Stomach smooth muscle (tissue), 2 donors: ENCODE results near the gene TUBGCP2.
A peak's percentile ranks its signal among the peaks of the same experiment; 100 is the strongest.

Source experiments
- H3K27ac ChIP-seq: one replicate; pipeline ENCODE4 v1.7.0; 2013; ENCODE audit warnings: mild to moderate bottlenecking, low read length, inconsistent platforms
- H3K27me3 ChIP-seq, 2 donors: one replicate each; pipeline ENCODE4 v1.7.0; 2013; ENCODE audit warnings: low read length in 2 of 2; ENCODE audit not compliant: insufficient read depth in 2 of 2, control insufficient read depth in 1 of 2
- H3K36me3 ChIP-seq, 2 donors: one replicate each; pipeline ENCODE4 v1.7.0; 2013; ENCODE audit warnings: low read length in 2 of 2; ENCODE audit not compliant: control insufficient read depth in 2 of 2, insufficient read depth in 2 of 2
- H3K4me1 ChIP-seq: one replicate; pipeline ENCODE4 v1.7.0; 2013; ENCODE audit warnings: low read length; ENCODE audit not compliant: control insufficient read depth, insufficient read depth
- H3K4me3 ChIP-seq, 2 donors: one replicate each; pipeline ENCODE4 v1.7.0; 2013; ENCODE audit warnings: low read length in 2 of 2
- H3K9ac ChIP-seq, 2 donors: one replicate each; pipeline ENCODE4 v1.7.0; 2013; ENCODE audit warnings: low read length in 2 of 2, mild to moderate bottlenecking in 1 of 2
- H3K9me3 ChIP-seq, 2 donors: one replicate each; pipeline ENCODE4 v1.7.0; 2013; ENCODE audit warnings: low read length in 2 of 2; ENCODE audit not compliant: control insufficient read depth in 2 of 2
- donor health status: healthy.
- donor health status: Pancreatic carcinoma.

Gene TUBGCP2

DNA sequence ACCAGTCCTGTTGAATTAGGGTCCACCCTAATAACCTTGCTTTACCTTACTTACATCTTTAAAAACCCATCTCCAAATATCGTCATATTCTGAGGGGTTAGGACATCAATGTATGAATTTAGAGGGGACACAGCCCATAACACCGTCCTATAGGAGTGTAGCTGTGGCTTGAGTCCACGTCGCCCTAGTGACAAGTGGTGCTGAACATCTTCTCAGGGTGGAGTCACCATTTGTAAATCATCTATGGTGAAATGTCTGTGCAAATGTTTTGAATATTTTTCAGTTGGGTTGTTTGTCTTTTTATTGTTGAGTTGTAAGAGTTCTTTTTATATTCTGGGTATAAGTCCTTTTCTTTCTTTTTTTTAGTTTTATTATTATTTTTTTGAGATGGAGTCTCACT is 33.3 kb upstream of the TUBGCP2 start:
- peaks cover 18 to 41% of the 10 kb centered on the region in 2 donors for H3K27me3 ChIP-seq
- no peaks in the 10 kb centered on the region for H3K4me1 ChIP-seq
- H3K9me3 ChIP-seq: no peaks in the 10 kb centered on the region
- H3K4me3 ChIP-seq: no peak overlapping the region
- no peak overlapping the region for H3K27ac ChIP-seq
- no peaks in the 10 kb centered on the region for H3K36me3 ChIP-seq
- H3K9ac ChIP-seq: no peak overlapping the region

DNA sequence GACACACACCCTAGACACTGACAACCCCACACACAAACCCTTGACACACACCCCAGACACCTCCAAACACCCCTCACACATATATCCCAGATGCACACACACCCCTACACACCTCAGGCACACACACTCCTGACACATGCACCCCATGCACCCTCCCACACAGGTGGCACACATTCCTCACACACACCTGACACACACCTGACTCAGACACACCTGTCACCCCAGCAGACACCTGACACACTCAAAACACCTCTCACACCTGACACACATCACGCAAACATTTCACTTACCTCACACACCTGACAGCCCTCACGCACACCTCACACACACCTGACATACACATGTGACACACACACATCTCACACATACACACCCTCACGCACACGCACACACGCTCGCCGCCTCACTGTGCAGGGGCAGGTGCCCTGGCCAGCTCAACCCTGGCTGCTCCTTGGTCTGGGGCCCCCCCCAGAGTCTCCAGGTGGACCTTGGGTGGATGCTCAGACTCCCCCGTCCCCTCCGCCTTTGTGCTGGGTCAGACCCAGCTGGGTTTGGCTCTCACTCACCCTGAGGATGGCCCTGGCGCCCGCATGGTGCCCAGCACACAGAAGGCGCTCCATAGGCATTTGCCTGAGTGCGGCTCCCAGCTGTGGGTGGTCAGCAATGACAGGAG is 31.2 kb upstream of the TUBGCP2 start:
- H3K36me3 ChIP-seq: no peaks in the 10 kb centered on the region
- H3K27me3 ChIP-seq: peaks cover 39 to 49% of the 10 kb centered on the region in 2 donors
- H3K4me3 ChIP-seq: no peak overlapping the region
- H3K4me1 ChIP-seq: peaks cover 18% of the 10 kb centered on the region
- H3K9me3 ChIP-seq: no peaks in the 10 kb centered on the region
- no peak overlapping the region for H3K9ac ChIP-seq
- no peak overlapping the region for H3K27ac ChIP-seq

DNA sequence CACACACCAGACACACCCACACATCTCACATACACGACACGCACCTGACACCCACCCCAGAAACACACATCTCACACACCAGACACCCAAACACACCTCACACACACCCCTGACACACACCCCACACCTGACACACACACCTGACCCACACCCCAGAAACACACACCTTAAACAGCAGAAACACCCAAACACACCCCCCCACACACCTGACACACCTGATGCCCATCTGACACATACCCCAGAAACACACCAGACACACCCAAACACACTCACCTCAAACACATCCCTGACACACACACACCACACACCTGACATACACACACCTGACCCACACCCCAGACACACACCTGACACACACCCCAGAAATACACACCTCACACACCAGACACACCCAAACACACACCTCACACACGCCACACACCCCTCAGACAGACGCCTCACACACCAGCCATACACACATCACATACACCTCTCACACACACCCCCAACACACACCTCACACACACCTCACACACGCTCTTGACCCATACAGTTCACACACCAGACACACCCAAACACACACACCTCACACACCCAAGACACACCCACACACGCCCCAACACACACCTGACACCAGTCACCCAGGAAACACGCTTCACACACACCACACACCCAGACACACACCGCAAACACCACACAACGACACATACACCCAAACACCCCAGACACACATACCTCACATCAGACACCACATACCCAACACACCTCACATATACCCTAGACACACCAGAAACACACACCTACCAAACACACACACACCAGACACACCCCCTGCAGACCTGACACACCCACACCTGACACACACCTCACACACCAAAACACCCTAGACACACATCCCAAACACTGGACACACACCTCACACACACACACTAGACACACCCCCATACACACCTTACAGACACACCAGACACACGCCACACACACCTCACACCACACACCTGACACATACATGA is 29.7 kb upstream of the TUBGCP2 start:
- Histone ChIP-seq H3K9me3 (no peaks in the 10 kb centered on the region), H3K4me3 (no peak overlapping the region), H3K36me3 (no peaks in the 10 kb centered on the region), H3K9ac (no peak overlapping the region), H3K27ac (no peak overlapping the region), H3K4me1 (peaks cover 21% of the 10 kb centered on the region), H3K27me3 (peaks cover 46 to 54% of the 10 kb centered on the region in 2 donors)

DNA sequence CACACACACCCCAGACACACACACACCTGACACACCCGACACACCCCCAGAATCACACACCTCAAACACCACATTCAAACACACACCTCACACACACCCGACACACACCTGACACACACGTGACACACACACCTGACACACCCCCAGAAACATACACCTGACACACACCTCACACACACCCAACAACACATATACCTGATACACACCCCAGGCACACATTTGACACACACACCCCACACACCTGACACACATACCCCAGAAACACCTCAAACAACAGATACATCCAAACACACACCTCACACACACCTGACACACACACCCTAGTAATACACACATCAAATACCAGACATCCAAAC is 28.7 kb upstream of the TUBGCP2 start:
- no peak overlapping the region for H3K27ac ChIP-seq
- H3K4me1 ChIP-seq: peaks cover 21% of the 10 kb centered on the region
- no peaks in the 10 kb centered on the region for H3K36me3 ChIP-seq
- H3K9ac ChIP-seq: no peak overlapping the region
- H3K4me3 ChIP-seq: no peak overlapping the region
- H3K27me3 ChIP-seq: peaks cover 54 to 56% of the 10 kb centered on the region in 2 donors
- no peaks in the 10 kb centered on the region for H3K9me3 ChIP-seq

DNA sequence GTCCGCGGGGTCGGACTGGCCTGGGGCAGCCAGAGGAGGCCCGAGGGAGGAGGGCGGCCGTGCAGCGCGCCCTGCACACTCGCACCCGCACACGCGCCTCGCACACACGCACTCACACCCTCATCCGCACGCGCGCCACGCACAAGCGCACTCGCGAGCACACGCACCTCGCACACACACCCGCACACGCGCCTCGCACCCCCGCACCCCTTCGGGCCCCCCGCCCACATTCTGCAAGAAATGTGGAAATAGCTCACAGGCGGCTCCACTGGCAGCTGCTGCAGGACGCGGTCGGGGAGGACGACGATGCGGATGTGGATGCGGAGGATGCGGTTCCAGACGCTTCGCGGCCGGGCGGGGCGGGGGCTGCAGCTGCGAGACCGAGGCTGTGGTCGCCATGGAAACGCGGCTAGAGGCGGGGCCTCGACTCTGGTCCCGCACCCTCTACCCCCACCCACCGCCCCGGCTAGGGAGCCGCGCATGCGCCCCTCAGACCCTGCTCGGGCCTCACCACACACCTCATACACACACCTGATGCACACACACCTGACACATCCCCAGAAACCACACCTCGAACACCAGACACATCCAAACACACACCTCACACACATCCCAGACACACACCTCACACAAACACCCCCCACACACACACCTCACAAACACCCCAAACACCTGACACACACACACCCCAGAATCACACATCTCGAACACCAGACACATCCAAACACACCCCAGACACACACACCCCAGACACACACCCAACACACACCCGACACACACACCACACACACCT is 28.1 kb upstream of the TUBGCP2 start, which contains the start of gene CALY:
TSS of gene CALY (minus strand) at position 320 of the 793 bp plus-strand sequence. CDS start 7,907 bp downstream, outside the sequence.
- Histone ChIP-seq H3K27me3 (peaks cover 58 to 62% of the 10 kb centered on the region in 2 donors), H3K4me3 (peak within 1 kb of the TSS; percentile 49 to 63), H3K9ac (no peak within 1 kb of the TSS), H3K4me1 (peaks cover 21% of the 10 kb centered on the region), H3K27ac (no peak within 1 kb of the TSS), H3K9me3 (no peaks in the 10 kb centered on the region), H3K36me3 (no peaks in the 10 kb centered on the region)

DNA sequence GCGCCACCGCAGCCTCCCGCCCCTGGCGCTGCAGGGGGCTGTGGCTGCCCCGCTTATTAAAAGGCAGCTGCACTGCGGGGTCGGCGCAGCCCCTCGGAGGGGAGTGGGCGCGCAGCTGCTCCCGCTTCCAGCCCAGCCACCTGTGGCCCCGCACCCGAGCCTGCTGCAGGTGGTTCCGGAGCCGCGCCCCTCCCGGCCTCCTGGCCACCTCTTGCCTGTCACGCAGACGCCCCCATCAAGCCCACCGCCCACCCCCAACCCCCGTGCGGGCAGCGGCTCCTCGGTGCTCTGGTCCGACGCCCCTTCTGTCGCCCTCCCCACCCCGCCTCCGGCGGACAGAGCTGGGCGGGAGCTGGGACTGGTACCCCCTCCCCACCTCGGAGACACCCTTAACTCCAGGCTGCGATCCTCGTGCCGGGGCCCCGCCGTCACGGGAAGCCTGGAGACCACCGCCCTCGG is 27.5 kb upstream of the TUBGCP2 start:
- Histone ChIP-seq H3K4me1 (peaks cover 21% of the 10 kb centered on the region), H3K27me3 (peaks cover 62 to 66% of the 10 kb centered on the region in 2 donors), H3K36me3 (no peaks in the 10 kb centered on the region), H3K9me3 (no peaks in the 10 kb centered on the region), H3K27ac (no peak overlapping the region), H3K9ac (no peak overlapping the region), H3K4me3 (peak overlapping the region in 1 of 2 donors; percentile 8)

DNA sequence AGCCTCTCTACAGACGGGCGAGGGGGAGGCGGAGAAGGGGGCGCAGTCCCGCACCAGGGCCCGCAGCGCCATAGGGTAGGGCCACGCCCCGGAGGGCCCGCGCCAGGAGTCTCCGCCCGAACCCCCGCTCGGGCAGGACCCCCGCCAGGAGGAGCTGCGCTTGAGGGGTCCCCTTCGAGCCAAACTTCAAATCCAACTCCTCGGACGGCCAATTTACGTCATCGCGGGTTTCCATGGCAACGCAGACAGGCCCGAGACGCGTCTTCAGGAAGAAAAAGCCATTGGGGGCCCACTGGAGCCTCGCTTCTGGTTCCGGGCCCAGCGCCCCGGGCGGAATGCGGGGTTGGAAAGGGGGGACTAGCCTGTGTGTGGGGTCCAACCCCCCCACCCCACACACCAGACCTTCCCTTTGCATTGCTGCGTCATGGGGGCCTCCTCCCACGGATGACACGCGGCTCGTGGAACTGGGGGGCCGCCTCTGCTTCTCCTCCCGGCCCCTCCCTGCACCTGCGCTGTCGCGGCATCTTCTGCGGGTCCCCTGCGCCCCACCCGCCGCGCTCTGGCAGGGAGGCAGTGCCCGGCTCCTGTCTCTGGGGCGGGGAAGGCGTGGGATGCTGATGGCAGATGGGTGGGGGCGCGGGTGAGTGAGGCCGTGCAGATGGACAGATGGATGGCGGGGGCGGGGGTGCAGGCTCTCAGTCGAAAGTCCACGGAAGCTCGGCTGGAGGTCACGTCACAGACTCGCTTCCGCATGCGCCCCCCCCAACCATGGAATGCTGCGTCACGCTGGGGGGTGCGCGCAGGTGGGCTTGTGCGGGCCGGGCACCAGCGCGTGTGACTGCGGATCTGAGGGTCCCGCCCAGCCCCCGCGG is 26.8 kb upstream of the TUBGCP2 start:
- no peaks in the 10 kb centered on the region for H3K9me3 ChIP-seq
- peaks cover 66% of the 10 kb centered on the region in 2 donors for H3K27me3 ChIP-seq
- peaks cover 21% of the 10 kb centered on the region for H3K4me1 ChIP-seq
- peak overlapping the region; percentile 49 to 63 for H3K4me3 ChIP-seq
- H3K36me3 ChIP-seq: no peaks in the 10 kb centered on the region
- H3K27ac ChIP-seq: no peak overlapping the region
- no peak overlapping the region for H3K9ac ChIP-seq

DNA sequence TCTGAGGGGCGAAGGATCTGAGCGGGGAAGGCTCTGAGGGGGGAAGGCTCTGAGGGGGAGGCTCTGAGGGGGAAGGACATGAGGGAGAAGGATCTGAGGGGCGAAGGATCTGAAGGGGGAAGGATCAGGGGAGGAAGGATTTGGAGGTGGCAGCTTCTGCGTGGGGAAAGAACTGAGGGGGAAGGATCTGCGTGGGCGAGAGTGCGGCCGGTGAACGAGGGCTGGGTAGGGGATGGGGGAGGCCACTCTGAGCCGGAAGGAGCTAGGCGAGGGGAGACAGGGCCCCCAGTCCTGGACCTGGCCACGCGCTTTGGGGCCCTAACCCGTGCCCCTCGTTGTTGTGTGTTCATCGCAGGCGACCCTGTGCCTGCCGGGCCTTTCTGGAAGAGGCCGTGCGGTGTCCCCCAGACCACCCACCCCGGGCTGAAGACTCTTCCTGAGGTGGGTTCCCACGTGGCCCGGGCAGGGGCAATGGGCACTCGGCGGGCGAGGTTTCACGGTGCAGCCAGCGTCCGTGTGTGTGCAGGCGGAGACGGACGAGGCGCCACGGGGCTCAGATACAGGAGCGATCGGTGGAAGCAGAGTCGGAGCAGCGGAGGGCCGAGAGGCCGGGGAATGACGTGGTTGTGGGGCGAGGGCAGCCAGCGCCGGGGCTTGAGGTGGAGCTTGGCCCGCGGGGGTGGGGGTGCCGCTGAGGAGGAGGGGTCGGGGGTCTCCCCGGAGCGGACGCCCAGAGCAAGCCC is 26.0 kb upstream of the TUBGCP2 start:
- no peak overlapping the region for H3K27ac ChIP-seq
- H3K36me3 ChIP-seq: no peaks in the 10 kb centered on the region
- H3K4me3 ChIP-seq: peak overlapping the region; percentile 12 to 63
- no peak overlapping the region for H3K9ac ChIP-seq
- H3K27me3 ChIP-seq: peaks cover 62 to 64% of the 10 kb centered on the region in 2 donors
- peaks cover 25% of the 10 kb centered on the region for H3K4me1 ChIP-seq
- no peaks in the 10 kb centered on the region for H3K9me3 ChIP-seq

DNA sequence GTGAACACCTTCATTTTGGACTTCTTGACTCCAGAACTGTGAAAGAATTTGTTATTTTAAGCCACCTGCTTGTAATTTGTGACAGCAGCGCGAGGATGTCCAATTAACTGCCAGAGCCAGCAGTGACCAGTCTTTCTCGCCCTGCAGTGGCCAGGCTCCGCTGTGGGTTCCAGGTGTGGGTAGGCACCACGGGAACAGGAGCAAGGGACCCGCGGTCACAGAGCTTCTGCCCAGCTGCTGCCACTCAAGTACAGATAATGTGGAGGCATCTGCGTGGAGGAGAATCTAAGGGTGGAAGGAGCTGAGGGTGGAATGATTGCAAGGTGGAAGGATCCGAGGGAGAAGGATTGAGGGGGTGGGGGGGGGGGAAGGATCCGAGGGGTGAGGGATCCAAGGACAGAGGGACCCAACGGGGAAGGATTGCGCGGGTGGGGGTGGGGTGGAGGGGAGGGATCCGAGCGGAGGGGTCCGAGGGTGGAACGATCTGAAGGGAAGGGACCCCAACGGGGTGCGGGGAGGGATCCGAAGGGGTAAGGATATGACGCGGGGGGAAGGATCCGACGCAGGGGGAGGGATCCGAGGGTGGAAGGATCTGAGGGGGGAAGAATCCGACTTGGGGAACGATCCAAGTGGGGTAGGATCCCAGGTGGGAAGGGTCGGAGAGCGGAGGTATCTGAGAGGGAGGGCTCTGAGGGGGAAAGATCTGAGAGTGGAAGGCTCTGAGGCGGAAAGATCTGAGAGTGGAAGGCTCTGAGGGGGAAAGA is 24.4 kb upstream of the TUBGCP2 start:
- Histone ChIP-seq H3K4me1 (peaks cover 25% of the 10 kb centered on the region), H3K27ac (no peak overlapping the region), H3K27me3 (peaks cover 62 to 72% of the 10 kb centered on the region in 2 donors)

More for the DNA sequence above, 24.4 kb upstream of the TUBGCP2 start:
- H3K36me3 ChIP-seq: no peaks in the 10 kb centered on the region
- no peaks in the 10 kb centered on the region for H3K9me3 ChIP-seq
- no peak overlapping the region for H3K9ac ChIP-seq
- no peak overlapping the region for H3K4me3 ChIP-seq
